Hepatocyte (in vitro differentiated cells): ENCODE data around the gene NEAT1.

Source experiments
- CTCF ChIP-seq: fragments of 200-600 bp; sonication (generic); IDR thresholded peaks from 2 replicates; pipeline ENCODE4 v1.5.1; 2016; ENCODE audit warnings: antibody characterized with exemption, mild to moderate bottlenecking; ENCODE audit not compliant: poor library complexity
- EZH2phosphoT487 ChIP-seq: fragments of 200-600 bp; sonication (generic); IDR thresholded peaks from one replicate; pipeline ENCODE4 v1.6.1; 2018; ENCODE audit warnings: antibody characterized with exemption, mild to moderate bottlenecking, low read depth, moderate library complexity; ENCODE audit not compliant: unreplicated experiment, severe bottlenecking

GRCh38 chr11:65404638-65405339, 17.8 kb upstream of the NEAT1 start:
- no peak for TF ChIP-seq CTCF
- no peak for TF ChIP-seq EZH2phosphoT487
